H7 (cell line): ENCODE results near the gene CIAO3. TPM values are rescaled to one million over a fixed set of nuclear protein-coding genes. Genes with fewer than 3 reads are reported as not detected.

Source experiments
- DNase-seq: peaks from one replicate; pipeline ENCODE4 v3.0.0; 2012
- H3K27me3 ChIP-seq: 2 replicates; pipeline ENCODE4 v1.6.0; 2011; ENCODE audit warnings: mild to moderate bottlenecking, low read length; ENCODE audit not compliant: control insufficient read depth, insufficient read depth
- H3K36me3 ChIP-seq: replicated peaks from 2 replicates; pipeline ENCODE4 v1.5.1; 2011; ENCODE audit warnings: low read length; ENCODE audit not compliant: control insufficient read depth, insufficient read depth
- H3K4me3 ChIP-seq: 2 replicates; pipeline ENCODE4 v1.5.1; 2011; ENCODE audit warnings: low read depth, mild to moderate bottlenecking, control low read depth, low read length, moderate library complexity; ENCODE audit not compliant: insufficient read depth
- total RNA-seq: library from RNA; depleted of rRNA; stranded (reverse); fragments of >200 nt; shearing (Covaris generic); gene quantifications from 2 replicates; pipeline ENCODE4 v1.2.3, GENCODE V29; 2014

Gene CIAO3
- total RNA-seq, 1 experiment from 2014 or later, result 46.1 TPM

DNA sequence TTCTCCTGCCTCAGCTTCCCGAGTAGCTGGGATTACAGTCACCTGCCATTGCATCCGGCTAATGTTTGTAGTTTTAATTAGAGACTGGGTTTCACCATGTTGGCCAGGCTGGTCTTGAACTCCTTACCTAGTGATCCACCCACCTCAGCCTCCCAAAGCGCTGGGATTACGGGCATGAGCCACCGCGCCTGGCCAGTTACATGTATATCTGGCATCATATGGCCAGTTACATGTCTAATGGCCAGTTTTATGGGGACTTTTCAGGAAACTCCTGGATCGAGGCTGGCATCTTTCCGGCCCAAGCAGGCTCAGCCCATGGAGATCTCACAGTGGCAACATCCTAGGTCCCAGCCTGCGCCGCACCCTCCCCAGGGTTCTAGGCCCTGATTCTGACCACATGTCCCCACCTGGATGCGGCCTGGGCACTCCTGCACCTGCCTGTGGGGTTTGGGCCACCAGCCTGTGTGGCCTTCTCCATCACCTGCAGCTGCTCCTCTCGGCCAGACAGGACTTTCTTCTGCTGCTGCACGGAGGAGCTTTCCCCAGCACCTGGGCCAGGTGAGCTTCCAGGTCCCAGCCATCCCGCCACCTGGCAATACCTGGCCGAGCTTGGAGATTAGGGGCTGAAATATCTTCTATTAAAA is 1.3 kb upstream of the CIAO3 start:
- no peaks in the 10 kb centered on the region; the same call in 1 of the 2 replicates for H3K36me3 ChIP-seq
- DNase-seq, result no peak
- no peaks in the 10 kb centered on the region for H3K27me3 ChIP-seq
- no peak overlapping the region for H3K4me3 ChIP-seq

DNA sequence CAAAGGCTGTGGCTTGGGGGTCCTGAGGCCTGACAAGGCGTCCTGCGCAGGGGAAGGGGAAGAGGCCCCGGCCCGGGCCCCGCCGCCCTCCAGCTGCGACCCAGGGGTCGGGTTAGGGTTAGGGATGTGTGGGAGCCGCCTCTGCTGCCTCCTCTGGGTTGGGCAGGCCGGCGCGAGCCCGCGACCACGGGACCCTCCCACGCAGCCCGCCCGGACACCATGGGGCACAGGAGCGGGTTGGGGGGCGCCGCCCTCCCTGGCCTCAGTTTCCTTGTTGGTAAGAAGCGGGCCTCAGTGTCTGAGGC is 386 bp downstream of the CIAO3 start:
- no peaks in the 10 kb centered on the region for H3K27me3 ChIP-seq
- peak overlapping the region; percentile 81 for H3K4me3 ChIP-seq
- peaks cover 3% of the 10 kb centered on the region for H3K36me3 ChIP-seq
- DNase-seq, result peak; percentile 87

DNA sequence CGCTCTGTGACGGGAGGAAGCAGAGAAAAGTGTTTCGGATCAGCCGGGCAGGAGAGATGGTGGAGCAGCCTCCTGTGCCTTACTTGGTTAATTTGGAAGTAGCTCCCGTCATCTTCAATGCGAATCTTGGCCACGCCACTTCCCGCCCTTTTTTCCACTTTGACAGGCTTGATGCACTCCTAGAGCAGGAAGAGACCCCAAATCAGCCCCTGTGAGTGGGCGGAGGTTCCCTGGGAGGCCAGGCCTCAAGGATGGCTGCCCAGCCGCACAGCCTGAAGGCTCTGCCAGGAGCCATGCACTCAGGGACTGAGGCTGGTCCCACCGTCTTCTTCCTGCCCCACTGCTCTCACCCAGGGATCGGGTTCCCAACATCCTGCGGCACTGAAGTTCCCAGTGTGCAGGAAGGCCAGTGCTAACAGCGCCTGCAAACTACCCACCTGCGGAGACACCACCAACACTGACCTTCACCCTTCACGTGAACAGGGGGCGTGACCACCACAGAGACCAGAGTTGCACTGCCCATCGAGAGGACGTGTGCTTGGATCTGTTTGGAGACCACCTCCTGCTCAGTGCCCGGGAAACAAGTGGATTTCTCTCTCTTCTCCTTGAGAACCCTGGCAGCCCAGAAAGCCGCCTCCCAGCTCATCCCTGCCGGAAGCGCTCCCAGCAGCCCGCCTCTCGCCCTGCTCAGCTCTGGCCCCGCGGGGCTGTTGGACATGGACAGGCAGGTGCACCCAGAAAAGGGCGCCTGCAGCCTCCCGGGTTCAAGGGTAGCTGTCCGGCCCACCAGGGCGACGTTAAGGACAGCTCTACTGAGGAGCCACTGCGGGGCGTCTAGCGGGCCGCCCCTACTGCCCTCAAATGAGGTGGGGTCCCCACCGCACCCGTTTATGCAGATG is 988 bp downstream of the CIAO3 start:
- Histone ChIP-seq H3K36me3 (peaks cover 3% of the 10 kb centered on the region), H3K27me3 (no peaks in the 10 kb centered on the region), H3K4me3 (peak overlapping the region; percentile 81)
- no peak for DNase-seq

DNA sequence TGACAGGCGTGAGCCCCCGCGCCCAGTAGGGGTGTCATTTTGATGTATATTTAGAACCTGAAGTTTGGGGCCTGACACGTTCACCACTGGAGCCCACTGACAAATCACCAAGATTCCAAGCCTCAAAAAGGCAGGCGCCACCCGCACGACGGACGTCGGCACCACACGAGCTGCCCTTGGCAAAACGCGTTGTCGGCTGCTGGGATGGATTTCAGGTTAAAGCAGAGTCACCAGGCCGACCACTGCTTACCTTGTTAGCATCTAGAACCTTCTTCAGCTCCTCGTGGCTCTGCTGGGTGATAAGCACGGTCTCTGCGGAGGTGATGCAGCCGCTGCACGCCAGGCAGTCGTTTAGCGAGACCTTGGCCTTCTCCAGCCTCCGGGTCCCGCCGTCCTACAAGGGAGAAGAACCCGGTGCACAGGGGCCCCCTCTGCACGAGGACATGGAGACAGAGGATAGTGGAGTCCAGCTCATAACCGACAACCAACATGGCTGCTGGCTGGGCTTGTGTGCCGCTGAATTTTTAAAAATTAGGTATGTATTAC is 3.8 kb downstream of the CIAO3 start:
- no peak for DNase-seq
- Histone ChIP-seq H3K36me3 (peaks cover 7% of the 10 kb centered on the region), H3K4me3 (no peak overlapping the region), H3K27me3 (no peaks in the 10 kb centered on the region)

DNA sequence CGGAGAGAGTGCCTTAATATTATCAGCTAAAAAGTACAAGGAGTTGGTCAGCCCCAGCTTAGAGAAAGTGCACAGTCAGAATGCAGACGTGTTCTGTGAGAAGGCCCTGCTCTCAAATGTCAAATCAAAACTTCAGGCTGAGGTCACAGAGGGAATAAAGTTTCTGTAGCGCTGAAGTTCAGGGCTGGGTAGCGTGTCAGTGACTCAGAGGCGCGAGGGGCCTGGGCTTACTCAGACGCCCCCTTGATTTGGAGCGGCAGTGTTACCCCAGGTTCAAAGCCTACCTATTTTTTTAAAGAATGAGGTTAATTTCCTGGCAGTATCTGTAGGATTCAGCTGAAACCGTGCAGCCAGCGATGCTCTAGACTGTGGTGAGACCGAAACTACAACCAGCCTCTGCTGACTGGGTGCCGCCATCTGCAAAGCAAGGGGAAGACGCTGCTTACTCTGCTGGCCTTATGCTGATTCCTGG is 4.8 kb downstream of the CIAO3 start:
- no peak overlapping the region for H3K4me3 ChIP-seq
- peak; percentile 11 for DNase-seq
- peaks cover 8% of the 10 kb centered on the region for H3K36me3 ChIP-seq
- no peaks in the 10 kb centered on the region for H3K27me3 ChIP-seq

DNA sequence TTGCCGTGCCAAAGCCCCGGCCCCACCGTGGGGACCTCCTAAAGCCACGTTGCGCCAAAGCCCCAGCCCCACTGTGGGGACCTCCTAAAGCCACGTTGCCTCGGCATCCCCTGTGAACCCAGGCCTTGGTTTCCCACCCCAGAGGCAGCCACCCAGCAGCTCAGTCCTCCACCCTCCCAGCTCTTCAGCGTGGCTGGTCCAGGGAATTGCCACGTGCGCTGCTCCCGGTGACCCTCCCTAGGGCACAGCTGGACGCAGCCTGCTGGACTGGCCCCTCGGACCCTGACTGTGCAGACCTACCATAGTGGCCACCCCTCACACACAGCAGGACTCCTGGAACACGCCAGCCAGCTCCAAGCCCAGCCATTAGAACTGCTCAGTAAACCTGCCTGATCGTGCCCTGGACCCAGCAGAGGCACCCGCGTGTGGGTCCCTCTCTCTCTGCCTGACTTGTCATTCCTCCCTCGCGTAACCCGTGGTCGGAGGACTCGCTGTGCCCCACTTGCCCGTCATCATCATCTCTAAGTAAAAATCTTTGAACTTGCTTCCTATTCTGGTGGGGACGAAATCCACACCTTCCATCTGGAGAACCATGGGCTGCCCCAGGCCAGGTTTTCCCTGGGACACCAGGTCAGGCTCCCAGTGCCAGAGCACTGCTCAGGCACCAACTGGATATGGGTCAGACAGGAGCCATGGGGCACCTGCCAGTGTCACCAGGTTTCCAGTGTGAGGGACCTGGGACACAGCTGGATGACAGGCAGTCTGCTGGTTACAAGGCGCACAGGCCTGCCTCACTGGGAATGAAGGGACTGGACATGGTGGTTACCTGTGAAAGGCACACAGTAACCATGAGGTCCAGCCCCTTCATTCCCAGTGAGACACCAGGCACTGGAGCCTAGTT is 5.6 kb downstream of the CIAO3 start:
- no peak overlapping the region for H3K4me3 ChIP-seq
- peak; percentile 43 for DNase-seq
- H3K36me3 ChIP-seq, result peaks cover 8% of the 10 kb centered on the region
- no peaks in the 10 kb centered on the region for H3K27me3 ChIP-seq

DNA sequence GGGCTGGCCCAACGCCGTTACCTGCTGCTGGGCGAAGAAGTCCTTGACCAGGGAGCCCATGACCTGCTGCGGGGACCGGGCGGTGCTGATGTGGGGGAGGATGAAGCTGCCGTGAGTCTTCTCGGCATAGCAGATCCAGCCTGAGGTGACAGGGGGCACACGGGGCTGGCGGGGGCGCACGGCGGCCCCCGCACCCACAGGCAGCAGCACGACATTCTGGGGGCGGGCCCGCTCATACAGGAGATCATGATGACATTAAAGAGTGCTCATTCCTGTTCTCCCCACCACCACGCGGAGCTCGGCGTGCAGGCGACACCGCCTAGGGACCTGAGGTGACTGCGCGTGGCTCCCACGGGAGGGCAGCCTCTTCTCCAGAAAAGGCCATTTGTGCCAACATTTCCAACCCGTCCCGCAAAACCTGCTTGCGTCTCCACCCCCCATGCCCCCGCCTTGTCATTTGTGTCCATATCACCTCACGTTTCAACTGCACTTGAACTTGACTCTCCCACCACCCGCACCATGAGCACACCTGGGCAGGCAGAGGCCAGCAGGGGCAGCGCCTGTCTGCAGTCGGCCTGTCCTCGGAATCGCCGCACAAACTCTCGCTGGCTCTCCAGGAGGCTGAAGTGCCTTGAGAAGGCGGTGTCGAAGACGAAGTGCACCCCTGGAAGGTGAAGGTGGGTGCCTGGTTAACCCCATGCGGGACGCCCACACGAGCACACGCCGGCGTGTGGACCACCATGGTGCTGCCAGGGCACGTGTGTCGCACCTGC is 6.4 kb downstream of the CIAO3 start:
- peaks cover 8% of the 10 kb centered on the region for H3K36me3 ChIP-seq
- peak; percentile 48 for DNase-seq

DNA sequence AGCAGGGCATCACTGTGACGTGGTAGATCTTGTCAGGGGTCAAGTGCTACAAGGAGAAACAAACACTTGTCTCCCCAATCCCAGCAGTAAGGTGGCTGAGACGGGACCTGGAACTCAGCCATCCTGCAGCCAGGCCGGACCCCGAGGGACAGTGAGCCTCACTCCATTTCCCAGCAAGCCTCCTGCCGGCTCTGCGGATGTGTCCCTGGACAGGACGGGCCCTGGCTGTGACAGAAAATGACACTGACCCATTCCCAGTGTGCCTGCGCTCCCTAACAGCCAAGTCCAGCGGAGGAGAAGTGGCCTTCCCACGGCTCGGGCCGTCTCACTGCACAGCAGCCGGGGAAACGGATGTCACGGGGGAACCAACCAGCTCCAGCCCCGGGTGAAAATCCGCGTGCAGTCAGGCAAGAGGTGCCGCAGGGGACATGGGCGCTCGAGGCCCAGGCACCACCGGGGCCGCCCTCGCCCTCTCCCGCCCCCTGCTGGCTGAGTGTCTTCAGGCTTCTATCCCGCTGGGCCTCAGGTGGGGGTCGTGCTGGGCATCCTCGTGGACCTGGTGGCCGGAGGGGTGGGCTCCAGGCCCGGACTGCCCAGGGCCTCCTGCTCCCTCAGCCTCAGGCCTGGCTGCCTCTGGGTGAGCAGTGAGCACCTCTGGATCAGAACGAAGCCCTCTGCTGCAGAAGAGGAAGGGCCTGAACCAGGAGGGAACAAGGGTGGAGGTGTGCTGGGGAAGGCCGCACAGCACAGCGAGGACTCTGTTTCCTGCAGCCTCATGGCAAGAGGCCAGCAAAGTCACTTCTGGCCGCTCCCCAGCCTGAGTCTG is 7.2 kb downstream of the CIAO3 start:
- peak; percentile 92 for DNase-seq
- H3K4me3 ChIP-seq, result no peak overlapping the region
- H3K27me3 ChIP-seq, result peaks cover 2% of the 10 kb centered on the region; the same call in 1 of the 2 replicates
- H3K36me3 ChIP-seq, result peaks cover 8% of the 10 kb centered on the region

More for the DNA sequence above, 6.4 kb downstream of the CIAO3 start:
- 0 out of 2 replicates have a peak, but pooled peaks cover 2% of the 10 kb centered on the region for H3K27me3 ChIP-seq
- H3K4me3 ChIP-seq, result no peak overlapping the region

DNA sequence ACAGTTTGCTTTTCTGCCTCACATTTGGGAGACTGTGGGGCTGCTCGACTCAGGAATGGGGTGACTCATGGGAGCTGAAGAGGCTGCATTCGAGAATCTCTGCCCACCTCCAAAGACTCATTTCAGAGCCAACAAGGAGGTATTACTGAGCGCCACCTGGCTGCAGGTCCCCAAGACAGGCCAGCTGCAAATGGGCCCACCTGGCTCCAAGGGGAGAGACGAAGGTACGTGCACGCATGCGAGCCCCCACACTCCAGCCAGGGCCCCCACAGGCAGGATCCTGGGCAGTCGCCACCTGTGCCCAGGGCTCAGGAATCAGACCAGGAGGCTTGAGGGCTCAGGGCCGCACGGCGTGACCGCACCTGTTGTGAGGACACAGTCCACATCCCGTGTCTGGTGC is 7.9 kb downstream of the CIAO3 start:
- peak; percentile 78 for DNase-seq
- H3K36me3 ChIP-seq, result peaks cover 8% of the 10 kb centered on the region
- no peak overlapping the region for H3K4me3 ChIP-seq
- H3K27me3 ChIP-seq, result peaks cover 4% of the 10 kb centered on the region; the same call in 1 of the 2 replicates

DNA sequence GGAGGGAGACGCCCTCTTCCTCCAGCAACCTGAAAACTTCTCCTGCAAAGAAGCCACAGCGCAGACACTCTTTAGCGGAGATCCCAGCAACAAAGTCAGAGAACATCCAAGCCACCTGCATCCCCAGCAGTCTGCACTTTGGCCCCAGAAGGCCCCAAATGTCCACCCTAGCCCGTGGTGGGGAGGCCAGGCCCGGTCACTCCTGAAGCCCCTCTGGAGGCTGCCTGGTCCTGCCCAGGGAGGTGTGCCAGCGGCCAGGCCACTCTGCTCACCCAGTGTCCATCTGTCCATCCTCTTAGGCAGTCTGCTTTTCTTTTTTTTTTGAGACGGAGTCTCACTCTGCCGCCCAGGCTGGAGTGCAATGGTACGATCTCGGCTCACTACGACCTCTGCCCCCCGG is 8.5 kb downstream of the CIAO3 start:
- peak; percentile 32 for DNase-seq
- Histone ChIP-seq H3K4me3 (no peak overlapping the region), H3K27me3 (peaks cover 9% of the 10 kb centered on the region)

DNA sequence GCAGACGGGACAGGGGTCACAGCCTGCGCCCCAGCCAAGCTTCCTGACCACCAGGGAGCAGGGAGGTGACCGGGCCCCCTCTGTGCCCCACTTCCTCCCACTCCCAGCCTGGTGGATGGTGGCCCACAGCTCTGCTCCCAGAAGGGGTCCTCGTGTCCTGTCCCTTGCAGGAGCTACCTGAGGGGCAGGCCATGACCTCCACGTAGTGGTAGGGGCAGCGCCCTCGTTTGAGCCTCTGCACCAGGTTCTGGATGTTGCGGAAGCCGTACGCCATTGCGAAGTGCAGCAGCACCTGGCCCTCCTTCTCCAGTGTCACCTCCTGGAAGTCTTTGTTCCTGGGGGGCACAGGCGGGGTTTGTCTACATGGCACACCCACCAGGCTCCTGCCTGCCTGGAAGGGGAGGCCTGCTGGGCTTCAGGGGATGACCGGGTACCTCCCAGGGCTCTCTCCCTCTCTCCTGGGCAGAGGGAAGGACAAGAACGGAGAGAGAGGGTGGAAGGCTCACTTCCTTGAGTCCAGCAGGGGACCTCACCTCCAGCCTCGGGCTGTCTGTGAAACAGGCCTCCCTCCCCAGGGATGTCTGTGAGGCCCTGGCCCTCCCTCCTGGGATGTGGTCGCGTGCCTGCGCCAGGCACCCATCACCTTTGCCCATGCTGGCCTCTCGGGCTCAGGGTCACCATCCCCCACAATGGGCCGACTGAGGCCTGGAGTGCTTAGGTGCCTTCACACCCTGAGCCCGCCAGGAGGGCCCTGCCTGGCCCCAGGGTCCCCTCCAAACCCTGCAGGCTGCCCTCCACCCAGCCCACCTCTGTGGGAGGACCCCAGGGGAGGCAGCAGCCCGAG is 9.9 kb downstream of the CIAO3 start:
- Histone ChIP-seq H3K36me3 (peaks cover 5% of the 10 kb centered on the region), H3K27me3 (peaks cover 18% of the 10 kb centered on the region), H3K4me3 (no peak overlapping the region)
- no peak for DNase-seq

More for the DNA sequence above, 8.5 kb downstream of the CIAO3 start:
- peaks cover 8% of the 10 kb centered on the region for H3K36me3 ChIP-seq
